Esophagus muscularis mucosa (tissue), 4 donors: Measurements from ENCODE around the gene SLC27A1. TPM values are rescaled to one million over a fixed set of nuclear protein-coding genes. Genes with fewer than 3 reads are reported as not detected.
A peak's percentile ranks its signal among the peaks of the same experiment; 100 is the strongest.

Experiments
- DNase-seq: peaks from one replicate; pipeline ENCODE4 v3.0.0-alpha.2; 2017; ENCODE audit errors: extremely low spot score
- H3K27ac ChIP-seq, 4 donors: fragments of 200-600 bp; sonication (generic); replicated peaks in 1 of 4; 1 replicate in 3 of 4; 2 replicates in 1 of 4; pipeline ENCODE4 v1.5.1; 2016 to 2019; ENCODE audit warnings: mild to moderate bottlenecking in 1 of 4
- H3K27me3 ChIP-seq, 4 donors: fragments of 200-600 bp; sonication (generic); one replicate each; pipeline versions ENCODE4 v1.5.1 to v1.6.0; 2016 to 2019
- H3K36me3 ChIP-seq, 4 donors: fragments of 200-600 bp; sonication (generic); one replicate each; pipeline ENCODE4 v1.5.1; 2016 to 2019
- H3K4me1 ChIP-seq, 4 donors: fragments of 200-600 bp; sonication (generic); one replicate each; pipeline ENCODE4 v1.5.1; 2016 to 2019
- H3K4me3 ChIP-seq, 4 donors: fragments of 200-600 bp; sonication (generic); 1 replicate in 2 of 4; 2 replicates in 2 of 4; pipeline ENCODE4 v1.5.1; 2016 to 2019; ENCODE audit warnings: mild to moderate bottlenecking in 4 of 4, moderate library complexity in 1 of 4
- H3K9me3 ChIP-seq, 4 donors: fragments of 200-600 bp; sonication (generic); 1 replicate in 3 of 4; 2 replicates in 1 of 4; pipeline ENCODE4 v1.5.1; 2016 to 2019
- CTCF ChIP-seq, 3 experiments: fragments of 200-600 bp in 2 of 3; fragments of 450-650 bp in 1 of 3; sonication (generic) in 2 of 3; IDR thresholded peaks; one replicate each; pipeline ENCODE4 v1.5.1; 2017 to 2019; ENCODE audit warnings: antibody characterized with exemption in 3 of 3, mild to moderate bottlenecking in 2 of 3, moderate library complexity in 1 of 3
- EP300 ChIP-seq: sonication (generic); formaldehyde crosslinking; IDR thresholded peaks from one replicate; pipeline ENCODE4 v1.6.1; 2017; ENCODE audit warnings: antibody characterized with exemption
- POLR2A ChIP-seq: fragments of 450-650 bp; IDR thresholded peaks from one replicate; pipeline ENCODE4 v1.6.1; 2017; ENCODE audit warnings: antibody characterized with exemption, moderate library complexity, mild to moderate bottlenecking, low read depth
- POLR2AphosphoS5 ChIP-seq, 2 donors: sonication (generic); formaldehyde crosslinking; IDR thresholded peaks; one replicate each; pipeline ENCODE4 v1.6.1; 2017; ENCODE audit warnings: antibody characterized with exemption in 2 of 2
- WGBS: methylation state at CpG from one replicate; pipeline ENCODE4 v1.1.5; 2018; 5-methylcytosine and 5-hydroxymethylcytosine counted together
- intact Hi-C: fragments of 100-400 bp; cut with DNase I; formaldehyde crosslinking; loops from one replicate; pipeline ENCODE4 v1.15.1; 2023
- total RNA-seq, 4 donors: library from RNA; depleted of rRNA; stranded (reverse); fragments of >200 nt; gene quantifications; one replicate each; pipeline versions ENCODE4 v1.1.0 to v1.2.1, GENCODE V29; 2016

The SLC27A1 gene
- total RNA-seq, 4 donors from 2014 or later, result 15.9 to 26.1 (median 19.4) TPM

DNA sequence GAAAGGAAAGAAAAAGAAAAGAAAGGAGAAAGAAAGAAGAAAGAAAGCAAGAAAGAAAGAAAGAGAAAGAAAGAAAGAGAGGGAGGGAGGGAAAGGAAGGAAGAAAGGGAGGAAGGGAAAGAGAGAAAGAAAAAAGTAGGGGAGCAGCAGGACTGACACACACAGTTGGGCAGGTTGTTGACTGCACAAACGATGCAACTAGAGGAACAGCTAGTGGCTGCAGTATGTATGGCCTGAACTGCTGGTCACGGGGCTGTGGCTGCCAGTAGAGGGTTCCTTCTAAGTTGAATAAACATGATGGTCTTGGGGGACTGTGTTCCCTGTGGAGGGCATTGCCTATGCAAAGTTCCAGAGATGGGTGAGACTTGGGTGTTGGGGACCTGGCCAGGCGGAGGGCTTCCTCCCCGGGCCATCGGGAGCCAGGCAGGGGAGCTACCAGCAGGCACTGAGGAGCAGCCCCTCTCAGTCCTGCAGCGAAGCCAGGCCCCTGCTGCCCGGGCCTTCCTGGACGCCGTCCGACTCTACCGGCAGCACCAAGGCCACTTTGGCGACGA lies 68.4 kb downstream of the SLC27A1 start:
- 21% methylated on average over 3 of the region's 13 CpGs for WGBS
- Histone ChIP-seq H3K4me3 (peak overlapping the region; percentile 57 to 65 (median 62)), H3K9me3 (no peaks in the 10 kb centered on the region), H3K36me3 (no peaks in the 10 kb centered on the region), H3K27me3 (no peaks in the 10 kb centered on the region), H3K4me1 (peaks cover 9 to 19% (median 15%) of the 10 kb centered on the region in 4 donors), H3K27ac (peak overlapping the region; percentile 64 to 79 (median 68))
- DNase-seq, result no peak
- intact Hi-C loops, result loop anchor here (2.0 kb wide), 1 partner anchor 34 kb away; no protein-coding TSS in a partner anchor
- TF ChIP-seq CTCF (IDR thresholded peaks at IDR 0.05), result no peak
- TF ChIP-seq POLR2A, result no peak
- TF ChIP-seq EP300, result no peak
- no peak for TF ChIP-seq POLR2AphosphoS5 (IDR thresholded peaks at IDR 0.05)

DNA sequence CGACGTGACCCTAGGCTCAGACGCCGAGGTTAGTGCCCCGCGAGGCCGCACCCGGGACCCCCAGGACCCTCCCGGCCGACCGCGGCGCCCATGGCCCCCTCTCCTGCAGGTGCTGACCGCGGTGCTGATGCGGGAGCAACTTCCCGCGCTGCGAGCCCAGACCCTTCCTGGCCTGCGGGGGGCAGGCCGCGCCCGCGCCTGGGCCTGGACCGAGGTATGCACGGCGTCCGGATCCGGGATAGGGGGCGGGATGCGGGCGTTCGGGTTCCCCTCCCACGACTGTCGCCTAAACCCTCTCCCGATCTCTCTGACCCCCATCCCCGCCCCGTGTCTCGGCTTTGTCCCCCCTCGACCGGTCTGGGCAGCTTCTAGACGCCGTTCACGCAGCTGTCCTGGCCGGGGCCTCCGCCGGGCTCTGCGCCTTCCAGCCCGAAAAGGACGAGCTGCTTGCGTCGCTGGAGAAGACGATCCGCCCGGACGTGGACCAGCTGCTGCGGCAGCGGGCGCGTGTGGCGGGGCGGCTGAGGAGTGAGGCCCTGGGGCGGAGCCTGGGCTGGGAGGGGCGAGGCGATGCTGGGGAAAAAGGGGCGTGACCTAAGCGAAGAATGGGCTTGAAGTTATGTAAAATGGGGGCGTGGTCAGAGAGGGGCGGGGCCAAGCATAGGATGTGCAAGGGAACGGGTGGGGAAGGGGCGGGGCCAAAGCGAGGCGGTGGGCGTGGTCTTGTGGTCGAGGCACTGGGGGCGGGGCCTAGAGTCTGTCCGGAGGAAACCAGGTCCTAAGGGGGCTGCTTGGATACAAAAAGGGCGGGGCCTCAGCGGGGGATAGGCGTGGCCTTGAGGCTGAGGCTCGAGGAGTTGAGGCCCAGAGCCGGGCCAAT lies 69.2 kb downstream of the SLC27A1 start:
- peak; percentile 39 to 54 (median 53) for TF ChIP-seq CTCF (IDR thresholded peaks at IDR 0.05)
- peak; percentile 65 to 67 for TF ChIP-seq POLR2AphosphoS5 (IDR thresholded peaks at IDR 0.05)
- no peak for TF ChIP-seq POLR2A
- no peak for TF ChIP-seq EP300
- DNase-seq, result peak; percentile 99
- peak overlapping the region; percentile 57 to 65 (median 62) for H3K4me3 ChIP-seq
- H3K36me3 ChIP-seq, result no peaks in the 10 kb centered on the region
- H3K27me3 ChIP-seq, result no peaks in the 10 kb centered on the region
- no peaks in the 10 kb centered on the region for H3K9me3 ChIP-seq
- intact Hi-C loops, result loop anchor here (2.0 kb wide), 1 partner anchor 33 kb away; no protein-coding TSS in a partner anchor
- H3K27ac ChIP-seq, result peak overlapping the region; percentile 64 to 79 (median 68)
- WGBS, result under 1% methylated on average over 41 of the region's 82 CpGs
- peaks cover 9 to 19% (median 15%) of the 10 kb centered on the region in 4 donors for H3K4me1 ChIP-seq

DNA sequence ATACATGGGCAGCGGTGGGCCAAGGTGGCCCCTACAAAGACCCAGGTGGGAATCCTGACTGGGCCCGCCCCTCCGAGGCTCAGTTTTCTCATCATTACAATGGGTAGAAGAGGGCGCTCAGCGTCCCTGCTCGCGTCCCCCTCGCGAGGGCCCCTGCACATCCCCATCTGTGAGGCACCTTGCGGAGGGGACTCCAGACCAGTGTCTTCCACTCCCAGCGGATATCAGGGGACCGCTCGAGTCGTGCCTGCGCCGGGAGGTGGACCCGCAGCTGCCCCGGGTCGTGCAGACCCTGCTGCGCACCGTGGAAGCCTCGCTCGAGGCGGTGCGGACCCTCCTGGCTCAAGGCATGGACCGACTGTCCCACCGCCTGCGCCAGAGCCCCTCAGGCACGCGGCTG lies 69.8 kb downstream of the SLC27A1 start:
- H3K9me3 ChIP-seq, result no peaks in the 10 kb centered on the region
- 77% methylated on average over 12 of the region's 30 CpGs for WGBS
- intact Hi-C loops, result no loop called here
- no peaks in the 10 kb centered on the region for H3K36me3 ChIP-seq
- no peak overlapping the region for H3K4me3 ChIP-seq
- no peaks in the 10 kb centered on the region for H3K27me3 ChIP-seq
- TF ChIP-seq CTCF (IDR thresholded peaks at IDR 0.05) (no peak), EP300 (no peak), POLR2A (no peak), POLR2AphosphoS5 (IDR thresholded peaks at IDR 0.05) (no peak)
- no peak for DNase-seq
- H3K27ac ChIP-seq, result peak overlapping the region in 3 of 4 donors; percentile 7 to 79 (median 64)
- peaks cover 9 to 19% (median 15%) of the 10 kb centered on the region in 4 donors for H3K4me1 ChIP-seq

DNA sequence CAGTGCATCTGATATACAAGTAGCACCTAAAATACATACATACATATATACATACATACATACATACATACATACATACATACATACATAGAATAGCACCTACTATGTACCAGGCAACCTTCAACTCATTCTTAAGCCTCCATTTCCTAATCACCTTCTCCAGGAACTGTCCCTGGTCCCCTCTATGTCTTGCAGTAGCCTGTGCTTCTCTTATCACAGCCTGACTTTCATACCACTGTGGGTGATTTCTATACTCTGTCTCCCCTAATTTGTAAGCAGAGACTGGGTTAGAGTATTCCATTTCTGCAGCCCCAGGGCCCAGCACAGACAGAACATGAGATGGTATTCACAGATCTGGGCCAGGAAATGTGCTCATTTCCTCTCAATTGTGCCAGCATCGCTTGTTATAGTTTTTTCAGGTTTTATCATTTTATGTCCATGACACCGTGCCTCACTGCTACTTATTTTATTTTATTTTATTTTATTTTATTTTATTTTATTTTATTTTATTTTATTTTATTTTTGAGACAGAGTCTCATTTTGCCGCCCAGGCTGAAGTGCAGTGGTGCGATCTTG lies 70.9 kb downstream of the SLC27A1 start:
- TF ChIP-seq CTCF (IDR thresholded peaks at IDR 0.05), result no peak
- no peak for TF ChIP-seq POLR2A
- no peak for TF ChIP-seq POLR2AphosphoS5 (IDR thresholded peaks at IDR 0.05)
- Histone ChIP-seq H3K27me3 (no peaks in the 10 kb centered on the region), H3K27ac (no peak overlapping the region), H3K9me3 (no peaks in the 10 kb centered on the region), H3K4me3 (no peak overlapping the region), H3K36me3 (no peaks in the 10 kb centered on the region), H3K4me1 (peaks cover 9 to 19% (median 15%) of the 10 kb centered on the region in 4 donors)
- no peak for DNase-seq
- intact Hi-C loops, result no loop called here
- WGBS, result 77% methylated on average over 4 of the region's 4 CpGs
